HUES48 (cell line): ENCODE measurements around the gene CUX1.
"Not testable (repeated sequence)": the region's sequence is repeated elsewhere in the genome, so short reads cannot be mapped to it uniquely, and the experiment has no call there.

Experiments
- H3K27ac ChIP-seq: one replicate; pipeline ENCODE4 v1.7.0; 2013; ENCODE audit warnings: low read depth, low read length, inconsistent platforms
- H3K27me3 ChIP-seq: 2 replicates; pipeline ENCODE4 v1.6.1; 2013; ENCODE audit warnings: mild to moderate bottlenecking, low read length; ENCODE audit not compliant: control insufficient read depth, insufficient read depth
- H3K36me3 ChIP-seq: 2 replicates; pipeline ENCODE4 v1.6.1; 2013; ENCODE audit warnings: low read length; ENCODE audit not compliant: control insufficient read depth, insufficient read depth
- H3K4me1 ChIP-seq: 2 replicates; pipeline ENCODE4 v1.6.1; 2013; ENCODE audit warnings: mild to moderate bottlenecking, low read length; ENCODE audit not compliant: control insufficient read depth, insufficient read depth
- H3K4me3 ChIP-seq: 2 replicates; pipeline ENCODE4 v1.5.1; 2013; ENCODE audit warnings: mild to moderate bottlenecking, low read depth, low read length
- H3K9ac ChIP-seq: 2 replicates; pipeline ENCODE4 v1.6.1; 2013; ENCODE audit warnings: mild to moderate bottlenecking, low read depth, low read length, moderate library complexity
- H3K9me3 ChIP-seq: 2 replicates; pipeline ENCODE4 v1.6.1; 2013; ENCODE audit warnings: low read length; ENCODE audit not compliant: control insufficient read depth, insufficient read depth

The CUX1 gene

DNA sequence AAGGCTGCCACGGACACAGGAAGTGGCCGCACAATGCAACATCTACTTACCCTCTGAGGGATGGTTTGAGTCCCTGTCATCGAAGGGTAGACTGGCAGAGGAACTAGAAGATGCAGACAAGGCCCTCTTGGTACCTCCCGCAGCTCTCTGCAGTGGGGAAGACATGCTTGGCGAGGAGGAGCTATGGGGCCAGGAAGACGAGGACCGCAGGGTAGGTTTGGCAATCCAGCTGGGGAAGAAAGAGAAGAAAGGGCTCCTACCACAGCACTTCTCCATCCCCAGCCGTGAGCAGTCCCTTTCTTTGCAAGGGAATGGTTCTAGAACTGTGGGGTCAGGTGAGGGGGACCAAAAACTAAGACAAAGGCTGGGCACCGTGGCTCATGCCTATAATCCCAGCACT, 511.9 kb downstream of the CUX1 start:
- H3K4me1 ChIP-seq, H3K27ac ChIP-seq, H3K36me3 ChIP-seq, H3K9me3 ChIP-seq, H3K27me3 ChIP-seq, H3K9ac ChIP-seq, H3K4me3 ChIP-seq: not testable (repeated sequence)

DNA sequence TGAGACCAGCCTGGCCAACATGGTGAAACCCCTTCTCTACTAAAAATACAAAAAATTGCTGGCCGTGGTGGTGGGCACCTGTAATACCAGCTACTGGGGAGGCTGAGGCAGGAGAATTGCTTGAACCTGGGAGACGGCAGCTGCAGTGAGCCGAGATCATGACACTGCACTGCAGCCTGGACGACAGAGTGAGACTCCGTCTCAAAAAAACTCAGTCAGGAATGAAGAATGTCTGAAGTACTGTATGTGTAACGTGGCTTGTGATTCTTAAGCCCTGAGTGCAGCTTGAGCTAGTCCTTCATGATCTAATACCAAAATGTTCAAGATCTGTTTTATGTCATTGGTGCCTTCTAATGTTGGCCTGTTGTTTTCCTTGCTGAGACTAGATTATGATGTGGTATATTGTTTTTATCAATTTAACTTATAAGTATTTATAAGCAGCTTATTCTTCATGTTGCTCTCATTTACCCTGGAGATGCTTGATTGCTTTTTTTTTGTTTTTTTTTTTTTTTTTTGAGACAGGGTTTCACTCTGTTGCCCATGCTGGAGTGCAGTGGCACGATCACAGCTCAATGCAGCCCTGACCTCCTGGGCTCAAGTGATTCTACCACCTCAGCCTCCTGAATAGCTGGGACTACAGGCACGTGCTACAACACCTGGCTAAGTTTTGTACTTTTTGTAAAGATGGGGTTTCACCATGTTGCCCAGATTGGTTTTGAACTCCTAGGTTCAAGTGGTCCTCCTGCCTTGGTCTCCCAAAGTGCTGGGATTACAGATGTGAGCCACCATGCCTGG, 513.4 kb downstream of the CUX1 start:
- not testable (repeated sequence) for H3K9me3 ChIP-seq, H3K27ac ChIP-seq, H3K36me3 ChIP-seq, H3K4me3 ChIP-seq, H3K4me1 ChIP-seq, H3K27me3 ChIP-seq, H3K9ac ChIP-seq
